DMS53 treated with DMSO at 0.1 percent for 48 hours (cell line): ENCODE measurements around the gene ROBO1.

Experiments
- DNase-seq: peaks from one replicate; lab custom pipeline; 2025; ENCODE audit not compliant: unreplicated experiment; lab: John Stamatoyannopoulos, UW

The ROBO1 gene

GRCh38 chr3:79385211-79385610 lies 382.6 kb downstream of the ROBO1 start:
- DNase-seq, result no peak

- no peak for DNase-seq
These were observed 384.3 kb downstream of the ROBO1 start for GRCh38 chr3:79383402-79384012.

GRCh38 chr3:79380581-79380980 lies 387.2 kb downstream of the ROBO1 start:
- DNase-seq, result no peak

GRCh38 chr3:79378064-79378463 lies 389.7 kb downstream of the ROBO1 start:
- DNase-seq, result no peak

- DNase-seq, result no peak
These were observed 398.5 kb downstream of the ROBO1 start for GRCh38 chr3:79369306-79369705.

- no peak for DNase-seq
These were observed 399.4 kb downstream of the ROBO1 start for GRCh38 chr3:79368403-79368802.

GRCh38 chr3:79367803-79368202 lies 400.0 kb downstream of the ROBO1 start:
- no peak for DNase-seq

GRCh38 chr3:79367066-79367465 lies 400.7 kb downstream of the ROBO1 start:
- DNase-seq, result no peak

GRCh38 chr3:79366414-79366813 lies 401.4 kb downstream of the ROBO1 start:
- DNase-seq, result no peak

GRCh38 chr3:79364784-79365183 lies 403.0 kb downstream of the ROBO1 start:
- no peak for DNase-seq

GRCh38 chr3:79362571-79363270 lies 405.1 kb downstream of the ROBO1 start:
- DNase-seq, result no peak

GRCh38 chr3:79361748-79362378 lies 405.9 kb downstream of the ROBO1 start:
- peak; percentile 12 for DNase-seq

GRCh38 chr3:79358327-79358726 lies 409.5 kb downstream of the ROBO1 start:
- no peak for DNase-seq

- DNase-seq, result no peak
These were observed 413.6 kb downstream of the ROBO1 start for GRCh38 chr3:79354179-79354688.

- DNase-seq, result no peak
These were observed 416.1 kb downstream of the ROBO1 start for GRCh38 chr3:79351699-79352098.

GRCh38 chr3:79344876-79345871 lies 422.6 kb downstream of the ROBO1 start:
- DNase-seq, result no peak

- DNase-seq, result no peak
These were observed 425.8 kb downstream of the ROBO1 start for GRCh38 chr3:79341961-79342360.

GRCh38 chr3:79339846-79340245 lies 428.0 kb downstream of the ROBO1 start:
- no peak for DNase-seq

GRCh38 chr3:79337798-79338197 lies 430.0 kb downstream of the ROBO1 start:
- no peak for DNase-seq

- peak; percentile 19 for DNase-seq
These were observed 438.6 kb downstream of the ROBO1 start for GRCh38 chr3:79329154-79329553.

- no peak for DNase-seq
These were observed 441.2 kb downstream of the ROBO1 start for GRCh38 chr3:79326642-79327041.
